Ectodermal cell (in vitro differentiated cells): ENCODE data around the gene RNLS.

Source experiments
- H3K27ac ChIP-seq: 2 replicates; pipeline ENCODE4 v1.7.0; 2013; ENCODE audit warnings: mild to moderate bottlenecking, low read depth, low read length; ENCODE audit not compliant: insufficient read depth, poor library complexity, severe bottlenecking
- H3K27me3 ChIP-seq: 2 replicates; pipeline ENCODE4 v1.7.0; 2013; ENCODE audit warnings: mild to moderate bottlenecking, low read length; ENCODE audit not compliant: insufficient read depth, control insufficient read depth, poor library complexity, severe bottlenecking
- H3K36me3 ChIP-seq: one replicate; pipeline ENCODE4 v1.7.0; 2013; ENCODE audit warnings: low read length; ENCODE audit not compliant: control insufficient read depth, insufficient read depth
- H3K4me1 ChIP-seq: one replicate; pipeline ENCODE4 v1.7.0; 2013; ENCODE audit warnings: low read length; ENCODE audit not compliant: control insufficient read depth, insufficient read depth
- H3K4me3 ChIP-seq: 2 replicates; pipeline ENCODE4 v1.7.0; 2013; ENCODE audit warnings: low read depth, low read length, control low read depth; ENCODE audit not compliant: insufficient read depth
- H3K9me3 ChIP-seq: 2 replicates; pipeline ENCODE4 v1.7.0; 2013; ENCODE audit warnings: mild to moderate bottlenecking, low read length, moderate library complexity; ENCODE audit not compliant: control insufficient read depth
- WGBS, 2 experiments: methylation state at CpG; one replicate each; pipeline ENCODE4 v1.1.7; 2013; ENCODE audit warnings: missing lambda C conversion rate in 2 of 2; 5-methylcytosine and 5-hydroxymethylcytosine counted together

Gene RNLS

GRCh38 chr10:88465765-88466164, 117.4 kb downstream of the RNLS start:
- H3K4me1 ChIP-seq, result peaks cover 4% of the 10 kb centered on the region
- no peaks in the 10 kb centered on the region for H3K36me3 ChIP-seq
- no peaks in the 10 kb centered on the region for H3K27me3 ChIP-seq
- H3K4me3 ChIP-seq, result no peak overlapping the region
- no peak overlapping the region for H3K27ac ChIP-seq
- H3K9me3 ChIP-seq, result no peaks in the 10 kb centered on the region

GRCh38 chr10:88463811-88464210, 119.3 kb downstream of the RNLS start:
- 100% methylated on average over 1 of the region's 1 CpG for WGBS, 2 experiments
- H3K36me3 ChIP-seq, result no peaks in the 10 kb centered on the region
- H3K9me3 ChIP-seq, result no peaks in the 10 kb centered on the region
- no peak overlapping the region for H3K27ac ChIP-seq
- H3K27me3 ChIP-seq, result no peaks in the 10 kb centered on the region
- no peak overlapping the region for H3K4me3 ChIP-seq
- peaks cover 4% of the 10 kb centered on the region for H3K4me1 ChIP-seq

- WGBS, 2 experiments, result 67 to 94% methylated on average over 1 of the region's 1 CpG
- H3K27ac ChIP-seq, result no peak overlapping the region
- H3K36me3 ChIP-seq, result no peaks in the 10 kb centered on the region
- H3K9me3 ChIP-seq, result no peaks in the 10 kb centered on the region
- no peak overlapping the region for H3K4me3 ChIP-seq
- no peaks in the 10 kb centered on the region for H3K4me1 ChIP-seq
- no peaks in the 10 kb centered on the region for H3K27me3 ChIP-seq
These were observed 121.7 kb downstream of the RNLS start for GRCh38 chr10:88461426-88461825.

GRCh38 chr10:88459530-88459929, 123.6 kb downstream of the RNLS start:
- no peak overlapping the region for H3K27ac ChIP-seq
- WGBS, 2 experiments, result 82 to 83% methylated on average over 4 of the region's 4 CpGs
- H3K4me1 ChIP-seq, result no peaks in the 10 kb centered on the region
- no peaks in the 10 kb centered on the region for H3K27me3 ChIP-seq
- no peaks in the 10 kb centered on the region for H3K9me3 ChIP-seq
- H3K36me3 ChIP-seq, result no peaks in the 10 kb centered on the region
- H3K4me3 ChIP-seq, result no peak overlapping the region

- no peaks in the 10 kb centered on the region for H3K36me3 ChIP-seq
- H3K27ac ChIP-seq, result no peak overlapping the region
- H3K9me3 ChIP-seq, result no peaks in the 10 kb centered on the region
- WGBS, 2 experiments, result 93% methylated on average over 3 of the region's 3 CpGs
- H3K4me1 ChIP-seq, result no peaks in the 10 kb centered on the region
- no peaks in the 10 kb centered on the region for H3K27me3 ChIP-seq
- H3K4me3 ChIP-seq, result no peak overlapping the region
These were observed 124.9 kb downstream of the RNLS start for GRCh38 chr10:88458209-88458608.

- WGBS, 2 experiments, result 86 to 89% methylated on average over 3 of the region's 3 CpGs
- Histone ChIP-seq H3K27me3 (no peaks in the 10 kb centered on the region), H3K36me3 (no peaks in the 10 kb centered on the region), H3K4me1 (no peaks in the 10 kb centered on the region), H3K9me3 (no peaks in the 10 kb centered on the region), H3K27ac (no peak overlapping the region), H3K4me3 (no peak overlapping the region)
These were observed 125.5 kb downstream of the RNLS start for GRCh38 chr10:88457660-88458059.

GRCh38 chr10:88456730-88457129, 126.4 kb downstream of the RNLS start:
- H3K36me3 ChIP-seq, result no peaks in the 10 kb centered on the region
- H3K4me1 ChIP-seq, result no peaks in the 10 kb centered on the region
- H3K27ac ChIP-seq, result no peak overlapping the region
- H3K27me3 ChIP-seq, result no peaks in the 10 kb centered on the region
- no peaks in the 10 kb centered on the region for H3K9me3 ChIP-seq
- WGBS, 2 experiments, result 99 to 100% methylated on average over 3 of the region's 3 CpGs
- no peak overlapping the region for H3K4me3 ChIP-seq

GRCh38 chr10:88455831-88456230, 127.3 kb downstream of the RNLS start:
- 94 to 95% methylated on average over 2 of the region's 2 CpGs for WGBS, 2 experiments

GRCh38 chr10:88450201-88450600, 132.9 kb downstream of the RNLS start:
- H3K4me3 ChIP-seq, result no peak overlapping the region
- WGBS, 2 experiments, result 60 to 79% methylated on average over 1 of the region's 1 CpG

More at GRCh38 chr10:88455831-88456230, 127.3 kb downstream of the RNLS start:
- H3K27ac ChIP-seq, result no peak overlapping the region
- no peaks in the 10 kb centered on the region for H3K4me1 ChIP-seq
- no peaks in the 10 kb centered on the region for H3K9me3 ChIP-seq
- H3K27me3 ChIP-seq, result no peaks in the 10 kb centered on the region
- H3K36me3 ChIP-seq, result no peaks in the 10 kb centered on the region
- H3K4me3 ChIP-seq, result no peak overlapping the region

GRCh38 chr10:88442716-88443115, 140.4 kb downstream of the RNLS start:
- no peaks in the 10 kb centered on the region for H3K9me3 ChIP-seq
- H3K36me3 ChIP-seq, result no peaks in the 10 kb centered on the region
- no peak overlapping the region for H3K4me3 ChIP-seq
- 57 to 66% methylated on average over 4 of the region's 4 CpGs for WGBS, 2 experiments
- H3K4me1 ChIP-seq, result no peaks in the 10 kb centered on the region
- H3K27me3 ChIP-seq, result no peaks in the 10 kb centered on the region
- no peak overlapping the region for H3K27ac ChIP-seq

More at GRCh38 chr10:88450201-88450600, 132.9 kb downstream of the RNLS start:
- Histone ChIP-seq H3K9me3 (no peaks in the 10 kb centered on the region), H3K4me1 (no peaks in the 10 kb centered on the region), H3K27me3 (no peaks in the 10 kb centered on the region), H3K36me3 (no peaks in the 10 kb centered on the region), H3K27ac (no peak overlapping the region)

GRCh38 chr10:88440541-88440940, 142.6 kb downstream of the RNLS start:
- no peaks in the 10 kb centered on the region for H3K9me3 ChIP-seq
- no peaks in the 10 kb centered on the region for H3K4me1 ChIP-seq
- no peak overlapping the region for H3K4me3 ChIP-seq
- no peaks in the 10 kb centered on the region for H3K27me3 ChIP-seq
- no peaks in the 10 kb centered on the region for H3K36me3 ChIP-seq
- no peak overlapping the region for H3K27ac ChIP-seq
